Measurements from ENCODE around the gene JPT1.

JPT1 gene

GRCh38 chr17:75093548-75094158 lies 60.7 kb downstream of the JPT1 start:
- in situ Hi-C loops (cut with HindIII; ENCODE audit: low sequenced_read_pairs) = no loop called here
- H3K4me3 ChIP-seq (ENCODE audit: low read depth, low read length) = no peak overlapping the region
- no peak for DNase-seq (ENCODE audit: low read depth, low spot score)
- TF ChIP-seq CTCF (IDR thresholded peaks at IDR 0.05; ENCODE audit: low read depth, low read length) = no peak

GRCh38 chr17:75091855-75092327 lies 62.4 kb downstream of the JPT1 start:
- no peak overlapping the region for H3K4me3 ChIP-seq (ENCODE audit: low read depth, low read length)
- no peak for TF ChIP-seq CTCF (IDR thresholded peaks at IDR 0.05; ENCODE audit: low read depth, low read length)
- in situ Hi-C loops (cut with HindIII; ENCODE audit: low sequenced_read_pairs) = no loop called here
- DNase-seq (ENCODE audit: low read depth, low spot score) = no peak

- no peak overlapping the region for H3K4me3 ChIP-seq (ENCODE audit: low read depth, low read length)
- in situ Hi-C loops (cut with HindIII; ENCODE audit: low sequenced_read_pairs) = no loop called here
- no peak for TF ChIP-seq CTCF (IDR thresholded peaks at IDR 0.05; ENCODE audit: low read depth, low read length)
- no peak for DNase-seq (ENCODE audit: low read depth, low spot score)
Observed at GRCh38 chr17:75090871-75091854, 63.1 kb downstream of the JPT1 start.

GRCh38 chr17:75088465-75089417 lies 65.6 kb downstream of the JPT1 start:
- DNase-seq (ENCODE audit: low read depth, low spot score) = peak; percentile 39
- in situ Hi-C loops (cut with HindIII; ENCODE audit: low sequenced_read_pairs) = no loop called here
- H3K4me3 ChIP-seq (ENCODE audit: low read depth, low read length) = peak overlapping the region; percentile 44
- no peak for TF ChIP-seq CTCF (IDR thresholded peaks at IDR 0.05; ENCODE audit: low read depth, low read length)

GRCh38 chr17:75087558-75088453 lies 66.5 kb downstream of the JPT1 start, which contains the start of gene SLC16A5:
Gene SLC16A5 (plus strand): TSS chr17:75087954. CDS start chr17:75093637, 5,683 bp downstream.
- in situ Hi-C loops (cut with HindIII; ENCODE audit: low sequenced_read_pairs) = no loop called here
- peak; percentile 70 for DNase-seq (ENCODE audit: low read depth, low spot score)
- TF ChIP-seq CTCF (IDR thresholded peaks at IDR 0.05; ENCODE audit: low read depth, low read length) = no peak
- peak within 1 kb of the TSS; percentile 44 for H3K4me3 ChIP-seq (ENCODE audit: low read depth, low read length)
